PC-9 (cell line): ENCODE measurements around the gene NEDD9.

ENCODE experiments used
- CTCF ChIP-seq: fragments of 200-600 bp; sonication (generic); conservative IDR thresholded peaks from 2 replicates; pipeline ENCODE4 v1.6.1; 2017; ENCODE audit warnings: mixed run types, antibody characterized with exemption, mild to moderate bottlenecking, moderate library complexity
- EZH2 ChIP-seq: fragments of 200-600 bp; sonication (generic); IDR thresholded peaks from 2 replicates; pipeline ENCODE4 v1.8.0; 2017; ENCODE audit warnings: antibody characterized with exemption, low read depth

- TF ChIP-seq CTCF, result no peak
- TF ChIP-seq EZH2, result no peak
These were observed 9.3 kb upstream of the NEDD9 start for GRCh38 chr6:11241793-11242201.
